Measurements from ENCODE around the gene LEP. TPM values are rescaled to one million over a fixed set of nuclear protein-coding genes. Genes with fewer than 3 reads are reported as not detected.

The LEP gene
- polyA plus RNA-seq: not detected in 2 replicates

DNA sequence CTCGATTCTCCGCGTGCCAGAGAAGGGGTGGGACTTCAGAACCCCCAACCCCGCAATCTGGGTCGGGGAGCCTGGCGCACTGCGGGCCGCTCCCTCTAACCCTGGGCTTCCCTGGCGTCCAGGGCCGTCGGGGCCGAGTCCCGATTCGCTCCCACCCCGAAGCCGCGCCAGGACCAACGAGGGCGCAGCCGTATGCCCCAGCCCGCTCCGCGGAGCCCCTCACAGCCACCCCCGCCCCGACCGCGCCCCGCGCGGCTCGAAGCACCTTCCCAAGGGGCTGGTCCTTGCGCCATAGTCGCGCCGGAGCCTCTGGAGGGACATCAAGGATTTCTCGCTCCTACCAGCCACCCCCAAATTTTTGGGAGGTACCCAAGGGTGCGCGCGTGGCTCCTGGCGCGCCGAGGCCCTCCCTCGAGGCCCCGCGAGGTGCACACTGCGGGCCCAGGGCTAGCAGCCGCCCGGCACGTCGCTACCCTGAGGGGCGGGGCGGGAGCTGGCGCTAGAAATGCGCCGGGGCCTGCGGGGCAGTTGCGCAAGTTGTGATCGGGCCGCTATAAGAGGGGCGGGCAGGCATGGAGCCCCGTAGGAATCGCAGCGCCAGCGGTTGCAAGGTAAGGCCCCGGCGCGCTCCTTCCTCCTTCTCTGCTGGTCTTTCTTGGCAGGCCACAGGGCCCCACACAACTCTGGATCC is at the start of gene LEP:
LEP (plus strand) TSS at position 583 of the 691 bp plus-strand sequence. CDS start 10,741 bp downstream, outside the sequence.

Other genes with a start within 250 kb of the LEP start
- gene LRRC4, start 209.8 kb upstream of the LEP start, polyA plus RNA-seq: 1.2 and 3.0 TPM in 2 replicates
- gene RBM28, start 102.6 kb downstream of the LEP start, polyA plus RNA-seq: 21.5 and 22.1 TPM in 2 replicates
- 2.1 and 3.8 TPM in 2 replicates for gene PRRT4, start 120.4 kb downstream of the LEP start, polyA plus RNA-seq
- gene IMPDH1, start 168.7 kb downstream of the LEP start, polyA plus RNA-seq: 1.9 and 2.6 TPM in 2 replicates
- 3.2 and 9.1 TPM in 2 replicates for gene HILPDA, start 214.6 kb downstream of the LEP start, polyA plus RNA-seq
- gene METTL2B, start 235.5 kb downstream of the LEP start, polyA plus RNA-seq: 5.2 and 9.9 TPM in 2 replicates